ENCODE results near the gene TDP2. TPM values are rescaled to one million over a fixed set of nuclear protein-coding genes. Genes with fewer than 3 reads are reported as not detected.

The TDP2 gene
- total and polyA plus RNA-seq, 9 of the 15 experiments (the other 6 are each of a cell fraction or from before 2014, with no cell fraction given): 27.7 to 60.1 (median 31.8) TPM

DNA sequence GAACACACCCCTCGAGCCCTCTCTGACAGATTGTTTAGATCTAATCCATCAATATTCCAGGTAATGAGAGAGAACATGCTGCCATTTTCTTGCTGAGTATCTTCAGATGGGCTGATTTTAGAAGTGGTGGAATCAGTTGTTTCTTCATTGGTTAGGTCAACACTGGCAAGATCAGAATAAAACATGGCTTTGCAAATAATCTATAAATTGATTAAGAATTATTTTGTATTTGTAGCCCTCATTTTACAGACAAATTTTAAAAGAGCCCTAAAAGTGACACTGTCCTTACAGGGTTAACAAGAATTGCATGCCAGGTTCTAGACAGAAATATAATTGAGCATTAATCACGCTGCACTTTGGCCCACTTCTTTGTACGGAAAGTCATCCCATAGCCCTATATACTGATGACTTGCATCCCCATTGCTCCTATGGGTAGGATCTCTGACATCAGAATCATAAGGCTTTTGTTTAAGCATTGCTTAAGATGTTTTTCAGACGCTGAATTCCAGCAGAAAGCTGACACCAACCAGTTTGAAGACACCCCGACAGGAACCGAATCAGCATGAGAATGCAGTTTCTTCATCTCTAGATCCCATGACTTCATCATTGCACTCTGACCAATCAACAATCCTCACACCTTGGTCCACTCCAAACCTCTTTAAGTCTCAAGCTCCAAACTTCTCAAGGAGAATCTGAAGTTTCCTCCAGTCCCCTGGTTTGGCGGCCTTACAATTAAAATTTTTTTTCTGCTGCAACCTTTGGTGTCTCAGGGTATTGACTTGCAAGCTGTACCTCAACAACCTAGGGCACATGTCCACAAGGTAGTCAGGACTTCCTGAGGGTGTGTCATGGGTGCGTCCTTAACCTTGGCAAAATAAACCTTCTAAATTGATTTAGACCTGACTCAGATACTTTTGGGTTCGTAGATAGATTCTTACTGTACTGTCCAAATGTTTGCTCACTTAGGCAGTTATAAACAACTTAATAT lies 7.8 kb downstream of the TDP2 start (continued):
- TF ChIP-seq, protein P1, sequence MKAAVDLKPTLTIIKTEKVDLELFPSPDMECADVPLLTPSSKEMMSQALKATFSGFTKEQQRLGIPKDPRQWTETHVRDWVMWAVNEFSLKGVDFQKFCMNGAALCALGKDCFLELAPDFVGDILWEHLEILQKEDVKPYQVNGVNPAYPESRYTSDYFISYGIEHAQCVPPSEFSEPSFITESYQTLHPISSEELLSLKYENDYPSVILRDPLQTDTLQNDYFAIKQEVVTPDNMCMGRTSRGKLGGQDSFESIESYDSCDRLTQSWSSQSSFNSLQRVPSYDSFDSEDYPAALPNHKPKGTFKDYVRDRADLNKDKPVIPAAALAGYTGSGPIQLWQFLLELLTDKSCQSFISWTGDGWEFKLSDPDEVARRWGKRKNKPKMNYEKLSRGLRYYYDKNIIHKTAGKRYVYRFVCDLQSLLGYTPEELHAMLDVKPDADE (conservative IDR thresholded peaks at IDR 0.05; ENCODE audit: control insufficient read depth, low read depth, low read length): no peak
- TF ChIP-seq, protein P2, sequence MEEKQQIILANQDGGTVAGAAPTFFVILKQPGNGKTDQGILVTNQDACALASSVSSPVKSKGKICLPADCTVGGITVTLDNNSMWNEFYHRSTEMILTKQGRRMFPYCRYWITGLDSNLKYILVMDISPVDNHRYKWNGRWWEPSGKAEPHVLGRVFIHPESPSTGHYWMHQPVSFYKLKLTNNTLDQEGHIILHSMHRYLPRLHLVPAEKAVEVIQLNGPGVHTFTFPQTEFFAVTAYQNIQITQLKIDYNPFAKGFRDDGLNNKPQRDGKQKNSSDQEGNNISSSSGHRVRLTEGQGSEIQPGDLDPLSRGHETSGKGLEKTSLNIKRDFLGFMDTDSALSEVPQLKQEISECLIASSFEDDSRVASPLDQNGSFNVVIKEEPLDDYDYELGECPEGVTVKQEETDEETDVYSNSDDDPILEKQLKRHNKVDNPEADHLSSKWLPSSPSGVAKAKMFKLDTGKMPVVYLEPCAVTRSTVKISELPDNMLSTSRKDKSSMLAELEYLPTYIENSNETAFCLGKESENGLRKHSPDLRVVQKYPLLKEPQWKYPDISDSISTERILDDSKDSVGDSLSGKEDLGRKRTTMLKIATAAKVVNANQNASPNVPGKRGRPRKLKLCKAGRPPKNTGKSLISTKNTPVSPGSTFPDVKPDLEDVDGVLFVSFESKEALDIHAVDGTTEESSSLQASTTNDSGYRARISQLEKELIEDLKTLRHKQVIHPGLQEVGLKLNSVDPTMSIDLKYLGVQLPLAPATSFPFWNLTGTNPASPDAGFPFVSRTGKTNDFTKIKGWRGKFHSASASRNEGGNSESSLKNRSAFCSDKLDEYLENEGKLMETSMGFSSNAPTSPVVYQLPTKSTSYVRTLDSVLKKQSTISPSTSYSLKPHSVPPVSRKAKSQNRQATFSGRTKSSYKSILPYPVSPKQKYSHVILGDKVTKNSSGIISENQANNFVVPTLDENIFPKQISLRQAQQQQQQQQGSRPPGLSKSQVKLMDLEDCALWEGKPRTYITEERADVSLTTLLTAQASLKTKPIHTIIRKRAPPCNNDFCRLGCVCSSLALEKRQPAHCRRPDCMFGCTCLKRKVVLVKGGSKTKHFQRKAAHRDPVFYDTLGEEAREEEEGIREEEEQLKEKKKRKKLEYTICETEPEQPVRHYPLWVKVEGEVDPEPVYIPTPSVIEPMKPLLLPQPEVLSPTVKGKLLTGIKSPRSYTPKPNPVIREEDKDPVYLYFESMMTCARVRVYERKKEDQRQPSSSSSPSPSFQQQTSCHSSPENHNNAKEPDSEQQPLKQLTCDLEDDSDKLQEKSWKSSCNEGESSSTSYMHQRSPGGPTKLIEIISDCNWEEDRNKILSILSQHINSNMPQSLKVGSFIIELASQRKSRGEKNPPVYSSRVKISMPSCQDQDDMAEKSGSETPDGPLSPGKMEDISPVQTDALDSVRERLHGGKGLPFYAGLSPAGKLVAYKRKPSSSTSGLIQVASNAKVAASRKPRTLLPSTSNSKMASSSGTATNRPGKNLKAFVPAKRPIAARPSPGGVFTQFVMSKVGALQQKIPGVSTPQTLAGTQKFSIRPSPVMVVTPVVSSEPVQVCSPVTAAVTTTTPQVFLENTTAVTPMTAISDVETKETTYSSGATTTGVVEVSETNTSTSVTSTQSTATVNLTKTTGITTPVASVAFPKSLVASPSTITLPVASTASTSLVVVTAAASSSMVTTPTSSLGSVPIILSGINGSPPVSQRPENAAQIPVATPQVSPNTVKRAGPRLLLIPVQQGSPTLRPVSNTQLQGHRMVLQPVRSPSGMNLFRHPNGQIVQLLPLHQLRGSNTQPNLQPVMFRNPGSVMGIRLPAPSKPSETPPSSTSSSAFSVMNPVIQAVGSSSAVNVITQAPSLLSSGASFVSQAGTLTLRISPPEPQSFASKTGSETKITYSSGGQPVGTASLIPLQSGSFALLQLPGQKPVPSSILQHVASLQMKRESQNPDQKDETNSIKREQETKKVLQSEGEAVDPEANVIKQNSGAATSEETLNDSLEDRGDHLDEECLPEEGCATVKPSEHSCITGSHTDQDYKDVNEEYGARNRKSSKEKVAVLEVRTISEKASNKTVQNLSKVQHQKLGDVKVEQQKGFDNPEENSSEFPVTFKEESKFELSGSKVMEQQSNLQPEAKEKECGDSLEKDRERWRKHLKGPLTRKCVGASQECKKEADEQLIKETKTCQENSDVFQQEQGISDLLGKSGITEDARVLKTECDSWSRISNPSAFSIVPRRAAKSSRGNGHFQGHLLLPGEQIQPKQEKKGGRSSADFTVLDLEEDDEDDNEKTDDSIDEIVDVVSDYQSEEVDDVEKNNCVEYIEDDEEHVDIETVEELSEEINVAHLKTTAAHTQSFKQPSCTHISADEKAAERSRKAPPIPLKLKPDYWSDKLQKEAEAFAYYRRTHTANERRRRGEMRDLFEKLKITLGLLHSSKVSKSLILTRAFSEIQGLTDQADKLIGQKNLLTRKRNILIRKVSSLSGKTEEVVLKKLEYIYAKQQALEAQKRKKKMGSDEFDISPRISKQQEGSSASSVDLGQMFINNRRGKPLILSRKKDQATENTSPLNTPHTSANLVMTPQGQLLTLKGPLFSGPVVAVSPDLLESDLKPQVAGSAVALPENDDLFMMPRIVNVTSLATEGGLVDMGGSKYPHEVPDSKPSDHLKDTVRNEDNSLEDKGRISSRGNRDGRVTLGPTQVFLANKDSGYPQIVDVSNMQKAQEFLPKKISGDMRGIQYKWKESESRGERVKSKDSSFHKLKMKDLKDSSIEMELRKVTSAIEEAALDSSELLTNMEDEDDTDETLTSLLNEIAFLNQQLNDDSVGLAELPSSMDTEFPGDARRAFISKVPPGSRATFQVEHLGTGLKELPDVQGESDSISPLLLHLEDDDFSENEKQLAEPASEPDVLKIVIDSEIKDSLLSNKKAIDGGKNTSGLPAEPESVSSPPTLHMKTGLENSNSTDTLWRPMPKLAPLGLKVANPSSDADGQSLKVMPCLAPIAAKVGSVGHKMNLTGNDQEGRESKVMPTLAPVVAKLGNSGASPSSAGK (IDR thresholded peaks at IDR 0.05): peak; percentile 91
- TF ChIP-seq, protein P3, sequence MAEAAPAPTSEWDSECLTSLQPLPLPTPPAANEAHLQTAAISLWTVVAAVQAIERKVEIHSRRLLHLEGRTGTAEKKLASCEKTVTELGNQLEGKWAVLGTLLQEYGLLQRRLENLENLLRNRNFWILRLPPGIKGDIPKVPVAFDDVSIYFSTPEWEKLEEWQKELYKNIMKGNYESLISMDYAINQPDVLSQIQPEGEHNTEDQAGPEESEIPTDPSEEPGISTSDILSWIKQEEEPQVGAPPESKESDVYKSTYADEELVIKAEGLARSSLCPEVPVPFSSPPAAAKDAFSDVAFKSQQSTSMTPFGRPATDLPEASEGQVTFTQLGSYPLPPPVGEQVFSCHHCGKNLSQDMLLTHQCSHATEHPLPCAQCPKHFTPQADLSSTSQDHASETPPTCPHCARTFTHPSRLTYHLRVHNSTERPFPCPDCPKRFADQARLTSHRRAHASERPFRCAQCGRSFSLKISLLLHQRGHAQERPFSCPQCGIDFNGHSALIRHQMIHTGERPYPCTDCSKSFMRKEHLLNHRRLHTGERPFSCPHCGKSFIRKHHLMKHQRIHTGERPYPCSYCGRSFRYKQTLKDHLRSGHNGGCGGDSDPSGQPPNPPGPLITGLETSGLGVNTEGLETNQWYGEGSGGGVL (CRISPR knock-in tag; IDR thresholded peaks at IDR 0.05): no peak
- TF ChIP-seq RCOR1 (IDR thresholded peaks at IDR 0.05; ENCODE audit: borderline replicate concordance in 1 of 2, low read depth in 2 of 2, low read length in 2 of 2) (peak in 1 of 2 experiments; percentile 77; a peak in 2 of 4 replicates), GATAD2A (IDR thresholded peaks at IDR 0.05) (0 out of 2 replicates have a peak, but pooled peaks have one; percentile 11), MYBL2 (IDR thresholded peaks at IDR 0.05; ENCODE audit: low read depth) (no peak), MYBL2 (CRISPR knock-in tag; IDR thresholded peaks at IDR 0.05; ENCODE audit: borderline replicate concordance) (no peak), MTA1 (IDR thresholded peaks at IDR 0.05; ENCODE audit: borderline replicate concordance) (0 out of 2 replicates have a peak, but pooled peaks have one; percentile 40), GTF2E2 (tag; IDR thresholded peaks at IDR 0.05) (no peak), RBM15 (IDR thresholded peaks at IDR 0.05; ENCODE audit: insufficient read depth, low read length) (no peak), ZNF551 (CRISPR knock-in tag; IDR thresholded peaks at IDR 0.05) (no peak)
